EL (cell line): ENCODE data around the gene CCDC126.
"Not testable (repeated sequence)": the region's sequence is repeated elsewhere in the genome, so short reads cannot be mapped to it uniquely, and the experiment has no call there.

Source experiments
- DNase-seq: peaks from one replicate; pipeline ENCODE4 v3.0.0-alpha.2; 2016

Gene CCDC126

GRCh38 chr7:23633417-23633816 is 36.2 kb downstream of the CCDC126 start:
- no peak for DNase-seq

DNA sequence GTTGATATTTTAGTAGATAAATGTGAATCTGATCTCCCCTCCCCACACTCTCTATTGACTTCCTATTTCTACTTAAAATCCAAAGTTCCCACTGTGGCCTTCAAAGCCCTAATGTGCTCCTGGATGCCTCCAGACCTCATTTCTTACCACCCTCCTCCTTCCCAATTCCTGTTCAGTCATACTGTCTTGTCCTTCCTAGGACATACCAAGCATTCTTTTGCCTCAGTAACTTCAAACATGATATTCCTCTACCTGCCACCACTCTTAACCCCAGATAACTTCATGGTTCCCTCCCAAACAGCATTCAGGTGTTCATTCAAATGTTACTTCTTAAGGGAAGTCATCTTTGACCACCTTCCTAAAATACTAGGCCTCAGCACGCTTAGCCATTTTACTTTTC is 48.6 kb downstream of the CCDC126 start:
- DNase-seq = no peak

DNA sequence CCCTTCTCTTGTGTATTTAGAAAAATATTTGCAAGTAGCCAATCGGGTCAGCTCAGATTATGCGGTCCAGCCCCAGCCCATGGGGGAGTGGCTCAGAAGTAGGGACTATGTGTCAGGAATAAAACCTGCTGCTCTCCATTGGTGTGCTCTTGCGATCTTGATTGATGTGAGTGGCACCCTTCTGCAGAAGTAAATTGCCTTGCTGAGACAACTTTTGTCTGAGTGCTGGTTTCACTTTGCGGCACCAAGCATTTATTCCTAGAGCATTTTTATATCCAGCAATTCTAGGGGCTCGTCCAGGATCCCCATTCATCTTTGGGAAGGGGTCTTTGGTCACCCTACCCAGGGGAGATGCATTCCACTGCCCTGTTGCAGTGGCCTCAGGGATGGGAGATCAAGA is 56.8 kb downstream of the CCDC126 start:
- no peak for DNase-seq

- DNase-seq = peak; percentile 39
Observed at GRCh38 chr7:23654508-23654907, 57.3 kb downstream of the CCDC126 start.

GRCh38 chr7:23655433-23655832 is 58.3 kb downstream of the CCDC126 start:
- DNase-seq = no peak

DNA sequence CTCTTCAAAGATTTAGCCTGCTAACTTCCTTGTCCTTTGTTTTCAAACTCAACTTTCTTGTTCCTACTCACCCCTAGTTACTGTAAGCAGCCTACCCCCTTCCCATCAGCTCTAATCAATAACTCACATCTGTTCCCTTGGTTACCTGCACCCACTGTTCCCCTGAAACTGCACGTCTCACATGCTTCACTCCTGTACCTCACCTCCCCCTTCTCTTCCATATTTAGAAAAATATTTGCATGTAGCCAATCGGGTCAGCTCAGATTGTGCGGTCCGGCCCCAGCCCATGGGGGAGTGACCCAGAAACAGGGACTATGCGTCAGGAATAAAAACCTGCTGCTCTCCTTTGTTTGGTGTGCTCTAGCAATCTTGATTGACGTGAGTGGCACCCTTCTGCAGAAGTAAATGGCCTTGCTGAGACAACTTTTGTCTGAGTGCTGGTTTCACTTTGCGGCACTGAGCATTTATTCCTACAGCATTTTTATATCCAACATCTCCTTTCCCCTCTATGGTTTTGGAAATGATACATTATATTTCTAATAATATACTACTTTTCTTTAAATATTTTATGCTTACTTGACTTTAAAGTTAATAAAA is 61.7 kb downstream of the CCDC126 start:
- no peak for DNase-seq

- no peak for DNase-seq
Observed at GRCh38 chr7:23661385-23661784, 64.2 kb downstream of the CCDC126 start.

GRCh38 chr7:23662124-23662983 is 65.2 kb downstream of the CCDC126 start:
- DNase-seq = peak; percentile 13

DNA sequence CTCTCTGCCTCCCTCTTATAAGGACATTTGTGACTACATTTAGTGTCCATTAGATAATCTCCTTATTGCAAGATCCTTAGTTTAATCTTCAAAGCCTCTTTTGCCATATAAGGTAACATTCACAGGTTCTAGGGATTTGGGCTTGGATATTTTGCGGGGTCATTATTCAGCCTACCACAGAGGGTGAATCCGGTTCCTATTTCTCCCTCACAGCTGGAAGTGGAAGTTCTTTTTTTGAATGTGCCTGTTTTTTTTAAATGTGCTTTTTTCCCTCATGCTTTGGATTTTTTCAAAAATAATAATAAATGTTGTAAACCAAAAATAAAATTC is 65.8 kb downstream of the CCDC126 start:
- DNase-seq = no peak

DNA sequence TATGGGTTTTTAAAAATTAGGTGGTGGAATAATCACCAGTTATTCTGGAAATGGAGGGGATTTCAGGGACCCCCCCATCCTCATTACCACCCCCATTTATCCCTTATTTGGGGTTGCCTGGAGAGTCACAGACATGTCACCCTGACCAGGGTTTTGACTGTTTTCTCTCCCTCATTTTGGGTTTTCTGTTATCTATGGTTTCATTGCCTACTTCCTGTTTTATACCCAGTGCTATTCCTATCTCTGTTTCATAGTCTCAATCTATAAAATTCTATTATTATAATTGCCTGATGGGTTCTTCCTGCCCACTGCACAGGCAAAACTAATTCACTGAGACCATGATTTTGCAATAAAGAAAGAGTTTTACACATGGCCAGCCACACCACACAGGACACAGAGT is 66.9 kb downstream of the CCDC126 start:
- DNase-seq = no peak

GRCh38 chr7:23672033-23672432 is 74.9 kb downstream of the CCDC126 start:
- DNase-seq = peak; percentile 15

DNA sequence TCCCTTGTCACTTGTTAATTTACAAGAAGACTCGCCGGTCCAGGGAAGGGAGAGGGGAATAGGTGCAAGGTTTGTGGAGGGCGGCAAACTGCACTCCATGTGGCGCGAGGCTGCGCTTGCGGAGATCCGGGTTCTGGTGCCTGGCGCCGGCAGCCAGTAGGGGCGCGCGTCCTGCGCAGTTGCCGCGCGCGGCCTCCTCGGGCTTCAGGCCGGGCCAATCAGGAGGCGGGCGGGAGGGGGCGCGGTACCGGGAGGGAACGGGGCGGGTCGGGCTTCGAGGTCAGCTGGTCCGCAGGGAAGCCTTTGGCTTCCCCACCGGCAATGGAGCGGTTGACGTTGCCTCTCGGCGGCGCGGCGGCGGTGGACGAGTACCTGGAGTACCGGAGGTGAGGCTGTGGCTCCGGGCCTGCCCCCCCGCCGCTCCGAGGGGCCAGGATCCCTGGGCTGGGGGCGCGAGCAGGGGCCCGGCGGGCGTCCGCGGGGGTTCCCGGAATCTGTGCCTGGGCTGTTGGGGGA is 82.8 kb downstream of the CCDC126 start, which contains the start of gene FAM221A:
TSS of gene FAM221A (plus strand) at position 302 of the 516 bp plus-strand sequence. CDS start at position 322, 20 bp downstream.
- DNase-seq = peak; percentile 76

- peak; percentile 54 for DNase-seq
Observed at GRCh38 chr7:23680414-23681405, 83.5 kb downstream of the CCDC126 start.

DNA sequence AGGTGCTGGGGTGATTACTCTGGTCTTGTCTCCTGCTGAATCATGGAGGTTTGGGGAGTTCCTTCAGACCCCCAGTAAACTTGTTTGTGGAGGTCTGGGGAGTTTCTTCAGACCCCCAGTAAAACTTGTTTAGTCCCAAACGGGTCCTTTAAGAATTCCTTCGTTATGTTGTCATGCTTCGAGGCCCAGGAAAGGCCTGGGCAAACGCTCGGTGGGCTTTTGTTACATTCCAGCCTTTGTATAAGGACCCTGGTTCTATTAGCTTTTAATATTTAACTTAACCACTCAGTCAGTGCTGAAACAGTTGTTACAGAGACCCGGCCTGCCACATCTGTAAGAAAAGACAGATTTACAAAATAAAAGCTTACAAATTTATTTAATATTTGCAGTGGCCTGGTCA is 86.9 kb downstream of the CCDC126 start:
- DNase-seq = not testable (repeated sequence)

DNA sequence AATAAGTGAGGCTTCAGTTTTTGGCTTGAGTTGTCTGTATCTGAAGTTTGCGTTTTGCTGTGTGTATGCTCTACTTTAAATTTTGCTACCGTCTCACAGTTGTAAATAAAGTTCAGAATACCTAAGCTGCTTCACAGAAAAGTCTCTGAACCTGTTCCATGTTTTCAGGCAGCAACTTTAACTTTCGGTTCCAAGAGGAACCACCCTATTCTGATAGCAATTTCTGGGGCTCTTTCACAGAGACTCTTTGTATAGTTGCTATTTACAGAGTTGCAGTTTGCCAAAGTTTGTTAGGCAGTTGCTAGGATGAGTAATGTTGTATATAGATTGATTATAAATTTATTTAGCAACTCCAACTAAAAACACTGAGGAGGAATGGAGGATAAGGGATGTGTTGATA is 88.5 kb downstream of the CCDC126 start:
- DNase-seq = no peak

GRCh38 chr7:23687011-23687410 is 89.8 kb downstream of the CCDC126 start:
- peak; percentile 5 for DNase-seq

DNA sequence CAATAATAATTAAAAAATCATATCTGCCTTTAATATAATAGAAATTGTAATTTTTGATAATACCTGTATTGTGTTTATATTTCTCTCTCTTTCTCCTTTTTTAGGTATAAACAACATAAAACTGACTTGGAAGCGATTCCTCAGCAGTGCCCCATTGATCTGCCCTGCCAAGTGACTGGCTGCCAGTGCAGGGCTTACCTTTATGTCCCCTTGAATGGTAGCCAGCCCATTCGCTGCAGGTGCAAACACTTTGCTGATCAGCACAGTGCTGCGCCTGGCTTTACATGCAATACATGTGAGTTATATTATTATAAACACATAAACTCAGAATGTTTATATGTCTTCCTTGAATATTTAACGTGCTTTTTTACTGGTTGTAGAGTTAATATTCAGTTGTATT is 92.0 kb downstream of the CCDC126 start:
- no peak for DNase-seq

GRCh38 chr7:23691320-23691719 is 94.1 kb downstream of the CCDC126 start:
- no peak for DNase-seq

GRCh38 chr7:23693224-23693623 is 96.0 kb downstream of the CCDC126 start:
- DNase-seq = no peak
